ENCODE data around the gene ELMO2.

- TF ChIP-seq CTCF (IDR thresholded peaks at IDR 0.05) (no peak), EP300 (IDR thresholded peaks at IDR 0.05; ENCODE audit: low read depth) (no peak), POLR2AphosphoS5 (IDR thresholded peaks at IDR 0.05) (no peak)
These were observed 7.5 kb downstream of the ELMO2 start for GRCh38 chr20:46398963-46399362.

All from transverse colon (tissue), 4 donors.